ENCODE results near the gene SNX15.

- TF ChIP-seq POLR2AphosphoS5 (IDR thresholded peaks at IDR 0.05; ENCODE audit: low read depth, low read length) (no peak), SIN3A (IDR thresholded peaks at IDR 0.05; ENCODE audit: borderline replicate concordance, insufficient read depth, low read length) (no peak)
Observed at GRCh38 chr11:65036931-65037330, 9.7 kb downstream of the SNX15 start.

Measured in PFSK-1 (cell line).